Measurements from ENCODE around the gene OXTR.
A peak's percentile ranks its signal among the peaks of the same experiment; 100 is the strongest.

Gene OXTR

DNA sequence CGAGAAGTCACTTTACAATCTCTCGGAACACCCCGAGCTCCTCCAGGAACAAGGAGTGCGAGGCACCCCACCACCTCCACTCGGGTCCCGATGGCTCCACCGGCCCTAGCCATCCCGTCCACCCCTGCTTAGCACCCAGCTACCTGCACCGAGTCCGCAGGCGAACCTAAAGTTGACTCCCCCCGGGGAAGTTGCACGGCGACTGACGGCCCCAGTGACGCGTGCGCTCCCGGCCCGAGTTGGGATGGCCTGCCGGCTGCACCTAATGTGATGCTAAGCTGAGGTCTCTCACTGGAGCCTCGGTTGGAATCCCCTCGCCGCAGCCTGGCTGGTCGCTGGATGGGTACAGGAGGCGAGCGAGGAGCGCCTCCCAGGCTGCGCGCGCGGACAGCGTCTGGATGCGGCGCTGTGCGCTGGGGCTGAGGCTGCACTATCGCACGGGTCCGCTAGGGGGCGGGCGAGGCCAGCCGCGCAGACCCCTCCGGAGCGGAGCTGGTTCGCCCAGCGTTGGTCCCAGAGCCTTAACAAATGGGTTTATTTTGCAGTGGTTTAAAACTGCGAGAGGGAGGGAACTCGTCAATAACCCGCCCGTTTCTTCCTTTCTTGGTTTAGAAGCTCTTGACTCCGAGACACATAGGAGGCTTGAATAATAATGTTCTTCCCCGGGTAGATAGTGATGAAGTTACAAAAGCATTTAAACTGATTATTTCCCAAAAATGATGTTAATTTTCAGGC, at the start of gene OXTR:
Gene OXTR, minus strand, starts transcription at position 526 of the 735 bp plus-strand sequence. CDS start 1,426 bp downstream, outside the sequence.
- DNase-seq (ENCODE audit: low read depth in 3 of 3, low spot score in 1 of 3), result peak in 1 of 3 donors; percentile 46

DNA sequence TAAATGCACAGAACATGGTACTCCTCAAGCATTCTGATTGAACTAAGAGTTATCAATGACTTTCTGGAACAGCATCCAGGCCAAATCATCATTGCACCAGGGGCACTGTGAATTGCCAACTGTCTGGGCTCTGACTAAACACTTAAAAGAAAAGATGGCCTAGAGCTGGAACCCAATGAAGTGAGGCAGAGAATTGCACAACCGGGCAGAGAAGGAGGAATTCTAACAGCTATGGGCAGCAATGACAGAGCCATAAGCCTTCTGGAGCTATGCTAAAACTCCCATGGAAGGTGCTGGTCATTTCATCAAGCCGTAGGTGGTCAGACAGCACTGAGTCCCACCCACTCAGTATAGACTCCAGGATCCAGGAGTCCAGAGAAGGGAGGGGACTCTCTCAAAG, 48.1 kb upstream of the OXTR start:
- no peak for DNase-seq (ENCODE audit: low read depth in 3 of 3, low spot score in 1 of 3)

DNA sequence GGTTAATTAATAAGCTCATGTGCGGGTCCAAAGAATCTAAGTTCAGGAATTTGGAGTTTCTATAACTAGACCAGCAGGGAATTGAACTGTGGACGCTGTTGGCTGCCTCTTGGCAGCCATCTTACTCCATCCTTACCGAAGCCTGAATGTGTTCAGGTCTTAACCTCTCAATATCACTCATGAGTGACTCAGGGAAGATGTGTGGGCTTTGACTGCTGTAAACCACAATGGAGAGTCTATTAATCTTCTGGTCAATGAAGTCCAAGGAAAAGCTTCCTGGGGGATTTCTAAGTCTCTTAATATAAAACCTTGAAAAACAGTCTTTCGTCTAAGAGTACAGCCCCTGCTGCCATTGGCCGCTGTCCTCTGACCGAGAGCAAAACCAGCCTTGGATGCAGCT, 46.7 kb upstream of the OXTR start:
- no peak for DNase-seq (ENCODE audit: low read depth in 3 of 3, low spot score in 1 of 3)

DNA sequence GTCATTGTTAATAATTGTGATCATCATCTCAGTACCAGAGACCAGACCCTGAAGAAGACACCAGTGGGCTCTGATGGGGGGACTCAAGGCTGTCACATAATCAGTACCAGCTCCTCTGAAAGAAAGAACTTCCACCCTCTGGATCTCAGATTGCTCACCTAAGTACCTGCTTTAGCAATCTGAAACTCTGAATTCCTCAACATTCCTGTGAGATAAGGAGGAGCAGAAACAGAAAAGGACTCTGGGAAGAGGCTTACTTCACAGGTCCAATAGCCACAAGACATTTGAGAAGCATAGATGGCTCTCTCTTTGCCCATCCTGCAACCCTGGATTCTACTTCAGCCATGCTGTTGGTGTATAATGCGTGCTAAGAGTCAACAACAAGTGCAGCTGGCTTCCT, 44.0 kb upstream of the OXTR start:
- no peak for DNase-seq (ENCODE audit: low read depth in 3 of 3, low spot score in 1 of 3)

DNA sequence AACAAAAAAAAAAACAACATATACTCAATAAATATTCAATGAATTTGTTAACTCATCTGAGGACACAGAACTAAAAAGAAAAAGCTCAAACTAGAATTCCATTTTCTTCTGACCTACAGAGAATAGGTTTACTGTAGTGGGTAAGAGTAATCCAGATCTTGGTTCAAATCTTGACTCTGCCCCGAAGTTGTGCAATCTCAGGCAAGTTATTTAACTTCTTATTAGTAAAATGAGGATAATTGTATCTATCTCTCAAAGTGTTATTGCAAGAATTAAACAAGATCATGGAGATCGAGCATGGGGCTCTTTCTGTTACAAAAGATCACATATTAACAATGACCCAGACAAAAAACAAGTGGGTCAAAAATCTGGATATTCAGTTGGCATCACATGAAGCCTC, 41.1 kb upstream of the OXTR start:
- no peak for DNase-seq (ENCODE audit: low read depth in 3 of 3, low spot score in 1 of 3)

DNA sequence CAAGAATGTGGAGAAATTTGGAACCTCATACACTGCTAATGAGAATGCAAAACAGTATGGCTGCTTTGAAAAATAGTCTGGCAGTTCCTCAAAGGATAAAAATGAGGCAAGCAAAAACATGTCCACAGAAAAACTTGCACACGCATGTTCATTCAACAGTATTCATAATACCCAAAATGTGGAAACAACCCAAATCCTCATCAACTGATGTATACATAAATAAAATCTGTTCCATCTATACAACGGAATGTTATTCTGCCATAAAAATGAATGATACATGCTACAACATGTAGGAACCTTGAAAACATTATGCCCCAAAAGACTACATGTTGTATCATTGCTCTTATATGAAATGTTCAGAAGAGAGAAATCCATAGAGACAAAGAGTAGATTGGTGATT, 36.4 kb upstream of the OXTR start:
- no peak for DNase-seq (ENCODE audit: low read depth in 3 of 3, low spot score in 1 of 3)

DNA sequence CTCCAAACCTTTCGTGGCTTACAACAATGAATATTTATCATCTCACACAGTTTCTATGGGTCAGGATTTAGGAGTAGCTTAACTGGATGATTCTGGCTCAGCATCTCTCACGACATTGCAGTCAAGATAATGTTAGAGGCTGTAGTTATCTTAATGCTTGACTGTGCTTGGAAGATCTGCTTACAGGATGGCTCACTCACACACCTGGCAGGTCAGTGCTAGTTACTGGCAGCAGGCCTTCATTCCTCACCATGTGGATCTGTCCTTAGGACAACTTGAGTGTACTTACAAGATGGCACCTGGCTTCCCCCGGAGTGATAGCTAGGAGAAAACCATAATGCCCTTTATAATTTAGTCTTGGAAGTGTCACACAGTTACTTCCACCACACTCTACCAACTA, 32.8 kb upstream of the OXTR start:
- DNase-seq (ENCODE audit: low read depth in 3 of 3, low spot score in 1 of 3), result no peak

DNA sequence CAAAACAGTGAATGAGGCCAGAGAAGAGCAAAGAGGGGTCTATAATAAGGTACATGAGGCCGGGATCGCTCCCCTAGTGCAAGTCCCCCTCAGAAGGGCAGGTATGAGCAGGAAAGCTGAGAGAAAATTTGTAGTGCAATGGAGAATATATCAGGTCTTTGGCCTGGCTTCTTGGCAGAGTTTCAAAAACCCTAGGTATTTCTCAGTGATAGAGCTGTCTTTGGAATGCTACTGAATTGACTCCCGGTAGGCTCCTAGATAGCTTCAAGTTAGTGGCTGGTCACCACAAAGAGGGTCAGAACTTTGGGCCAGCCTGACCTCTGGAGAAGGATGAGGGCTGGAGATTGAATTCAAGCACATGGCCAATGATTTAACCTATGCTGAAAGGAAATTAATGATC, 30.6 kb upstream of the OXTR start:
- no peak for DNase-seq (ENCODE audit: low read depth in 3 of 3, low spot score in 1 of 3)

DNA sequence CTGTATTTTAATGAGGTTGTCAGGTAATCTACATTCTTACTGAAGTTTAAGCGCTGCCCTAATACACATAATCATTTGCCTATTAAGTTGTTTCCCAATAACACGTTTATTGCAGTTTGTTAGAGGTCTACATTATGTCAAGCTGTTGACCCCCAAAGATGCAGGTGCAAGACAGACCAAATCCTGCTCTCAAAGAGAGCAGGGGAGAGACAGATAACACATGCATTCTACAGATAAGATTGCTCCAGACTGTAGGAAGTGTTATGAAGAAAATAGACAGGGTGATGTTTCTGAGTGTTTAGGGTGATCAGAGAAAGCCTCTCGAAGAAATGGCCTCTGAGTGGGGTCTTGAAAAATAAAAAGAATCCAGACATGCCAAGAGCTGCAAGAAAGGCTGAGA, 24.8 kb upstream of the OXTR start:
- no peak for DNase-seq (ENCODE audit: low read depth in 3 of 3, low spot score in 1 of 3)

DNA sequence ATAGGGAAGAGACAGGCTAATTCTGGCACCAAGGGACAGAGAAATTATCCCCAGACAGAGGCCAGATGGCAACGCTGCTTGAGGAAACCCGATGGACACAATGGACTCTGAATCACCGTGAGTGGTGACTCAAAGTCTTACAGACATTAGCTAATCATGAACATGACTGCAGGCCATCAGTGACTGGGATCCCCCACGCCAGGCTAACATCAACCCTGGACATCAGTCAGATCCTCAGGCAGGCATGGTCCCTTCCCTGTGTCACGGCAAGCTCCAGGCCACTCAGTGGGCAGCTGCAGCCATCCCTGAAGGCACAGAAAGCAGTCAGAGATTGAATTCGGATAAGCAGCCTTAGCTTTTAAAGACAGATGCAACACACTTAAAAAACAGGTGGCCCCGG, 23.8 kb upstream of the OXTR start:
- no peak for DNase-seq (ENCODE audit: low read depth in 3 of 3, low spot score in 1 of 3)

DNA sequence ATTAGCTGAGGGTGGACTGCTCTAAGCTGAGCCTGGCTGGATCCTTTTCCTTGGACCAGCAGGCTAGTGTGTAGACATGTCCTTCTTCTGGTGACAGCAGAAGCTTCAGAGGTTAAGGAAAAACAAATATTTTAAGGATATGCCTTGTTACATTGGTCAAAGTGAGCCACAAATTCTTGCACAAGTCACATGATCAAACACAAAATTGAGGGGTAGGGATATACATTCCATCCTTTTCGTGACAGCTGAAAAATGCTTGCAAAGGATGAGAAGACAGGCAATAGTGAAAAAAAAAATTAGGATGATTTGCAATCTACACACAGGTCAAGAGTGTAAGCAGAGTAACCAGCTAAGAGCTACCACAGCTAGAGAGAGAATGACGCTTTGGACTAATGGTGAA, 21.1 kb upstream of the OXTR start:
- DNase-seq (ENCODE audit: low read depth in 3 of 3, low spot score in 1 of 3), result no peak

DNA sequence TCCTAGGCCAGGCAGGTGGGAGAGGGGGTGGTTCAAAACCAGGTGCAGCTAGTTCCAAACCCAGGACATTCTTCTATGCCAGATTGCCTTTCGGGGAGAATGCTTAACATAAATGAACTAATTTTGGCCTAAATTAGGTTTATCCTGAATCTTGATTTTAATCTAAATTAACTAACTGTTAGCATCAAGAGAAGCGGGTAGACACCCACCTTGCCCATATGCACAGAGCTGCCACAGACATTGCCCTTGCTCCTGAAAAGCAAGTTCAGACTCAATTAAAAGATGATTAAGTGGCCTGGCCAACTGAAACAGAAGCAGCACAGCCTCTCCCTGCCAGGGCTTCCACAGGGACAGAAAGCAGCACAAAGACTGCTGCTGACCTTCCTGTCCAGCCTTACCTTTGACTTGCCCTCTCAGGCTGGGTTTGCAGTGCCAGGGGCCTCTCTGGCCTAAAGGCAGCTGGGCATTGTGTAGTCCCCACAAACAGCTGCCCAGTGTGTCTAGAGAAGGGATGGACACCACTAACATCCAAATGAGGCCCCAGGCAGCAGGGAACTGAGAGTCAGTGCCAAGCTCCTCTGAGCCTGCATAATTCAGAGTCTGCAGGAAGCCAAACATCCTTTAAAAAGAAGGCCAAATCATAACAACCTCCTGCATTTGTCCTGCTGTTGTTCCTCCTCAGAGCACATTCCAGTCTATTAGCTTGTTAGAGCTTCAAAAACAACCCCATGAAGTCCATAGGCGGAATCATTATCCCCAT, 15.4 kb upstream of the OXTR start:
- DNase-seq (ENCODE audit: low read depth in 3 of 3, low spot score in 1 of 3), result no peak

DNA sequence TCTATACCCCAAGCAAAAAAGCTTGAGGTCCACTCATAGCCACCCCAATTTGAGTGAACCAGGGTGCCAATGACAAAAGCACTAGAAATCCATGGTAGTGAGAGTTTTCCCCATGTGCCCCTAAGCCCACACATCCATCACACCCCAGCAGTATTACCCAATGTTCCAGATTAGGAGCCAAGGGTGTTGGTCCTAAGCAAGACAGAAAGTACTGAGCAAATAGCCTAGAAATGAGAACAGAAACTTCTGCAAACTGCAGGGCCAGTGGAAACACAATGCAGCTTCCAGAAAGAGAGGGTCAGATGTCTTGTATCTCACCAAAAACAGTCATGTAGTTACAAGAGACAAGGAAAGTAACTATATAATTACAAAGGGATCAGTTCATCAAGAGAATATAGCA, 10.9 kb upstream of the OXTR start:
- no peak for DNase-seq (ENCODE audit: low read depth in 3 of 3, low spot score in 1 of 3)

DNA sequence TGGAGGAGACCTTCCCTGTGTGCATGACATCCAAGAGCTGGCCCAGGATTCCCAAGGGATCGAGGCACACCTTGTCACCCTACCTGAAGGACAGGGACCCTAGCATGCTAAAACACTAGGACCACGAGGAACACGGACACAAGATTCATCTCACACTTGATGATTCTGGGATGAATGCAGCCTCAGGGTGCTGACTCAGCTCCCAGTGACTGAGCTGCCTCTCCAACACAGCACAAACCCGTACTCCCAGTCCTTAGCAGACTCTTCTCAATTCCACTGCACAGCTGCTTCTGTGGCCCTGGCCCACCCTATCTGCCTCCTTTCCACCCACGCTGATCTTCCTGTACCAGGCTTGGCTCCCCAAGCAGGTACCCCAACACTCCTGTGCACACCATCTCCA, 9.1 kb upstream of the OXTR start:
- no peak for DNase-seq (ENCODE audit: low read depth in 3 of 3, low spot score in 1 of 3)

DNA sequence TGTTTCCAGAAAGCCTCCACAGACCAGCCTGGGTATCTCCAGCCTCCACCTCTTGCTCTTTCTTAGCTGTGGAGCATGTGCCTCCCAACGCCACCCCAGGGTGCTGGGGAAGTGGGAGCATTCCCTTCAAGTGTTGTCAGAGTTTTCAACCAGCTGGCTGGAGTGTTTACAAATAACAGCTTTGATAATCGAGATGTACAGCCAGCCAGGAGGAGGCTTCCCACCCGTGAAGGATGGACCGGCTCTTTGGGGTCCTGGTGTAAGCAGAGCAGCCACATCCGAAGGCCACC, 8.5 kb upstream of the OXTR start:
- no peak for DNase-seq (ENCODE audit: low read depth in 3 of 3, low spot score in 1 of 3)

DNA sequence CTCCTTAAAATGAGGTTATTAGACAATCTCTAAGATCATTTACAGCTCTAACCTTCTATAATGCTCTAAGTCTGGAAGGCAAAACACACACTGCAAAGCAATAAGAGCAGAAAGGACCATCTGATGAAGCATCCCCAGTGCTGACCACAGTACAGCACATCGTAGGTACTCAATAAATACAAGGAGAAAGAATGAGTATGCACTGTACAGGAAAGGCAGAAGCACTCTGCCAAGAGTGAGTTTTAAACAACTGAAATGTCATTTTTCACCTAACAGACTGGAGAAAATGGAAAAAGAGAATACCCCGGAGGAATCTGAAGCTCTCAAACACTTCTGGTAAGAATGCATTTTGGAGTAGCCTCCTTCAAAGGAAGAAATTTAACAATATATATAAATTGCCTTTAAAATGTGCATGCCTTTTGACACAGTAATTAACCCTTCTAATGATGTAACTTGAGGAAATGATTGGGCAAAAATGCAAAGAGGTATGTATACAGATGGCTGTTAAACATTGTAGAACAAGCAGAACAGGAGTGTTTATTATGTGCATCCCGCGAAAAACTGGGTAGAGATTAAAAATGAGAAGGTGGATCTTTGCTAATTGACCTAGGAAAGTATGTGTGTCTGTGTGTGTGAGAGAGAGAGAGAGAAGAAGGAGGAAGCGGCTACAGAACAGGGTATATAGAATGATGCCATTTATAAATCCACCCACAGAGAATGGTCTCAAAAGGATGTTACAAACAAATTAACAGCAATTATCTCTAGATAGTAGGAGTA, 8.0 kb upstream of the OXTR start:
- DNase-seq (ENCODE audit: low read depth in 3 of 3, low spot score in 1 of 3), result no peak

DNA sequence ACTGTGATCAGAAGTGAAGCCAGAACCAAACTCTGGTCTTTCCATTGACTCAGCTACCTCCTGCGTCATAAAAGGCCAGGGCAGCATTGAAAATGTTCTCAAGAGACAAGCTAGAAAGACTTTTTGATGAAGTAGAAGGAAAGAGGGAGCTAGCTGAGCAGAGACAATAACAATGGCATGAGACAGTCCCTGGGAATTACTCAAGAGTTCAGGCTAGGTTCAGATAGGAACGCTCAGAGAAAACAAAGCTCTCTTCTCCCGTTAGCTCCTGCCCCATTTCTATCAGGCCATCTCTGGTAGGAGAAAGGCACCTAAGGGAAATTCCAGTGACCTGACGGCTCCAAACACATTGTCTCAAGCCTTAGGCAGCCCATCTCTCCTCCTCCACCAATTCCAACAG, 7.0 kb upstream of the OXTR start:
- no peak for DNase-seq (ENCODE audit: low read depth in 3 of 3, low spot score in 1 of 3)

DNA sequence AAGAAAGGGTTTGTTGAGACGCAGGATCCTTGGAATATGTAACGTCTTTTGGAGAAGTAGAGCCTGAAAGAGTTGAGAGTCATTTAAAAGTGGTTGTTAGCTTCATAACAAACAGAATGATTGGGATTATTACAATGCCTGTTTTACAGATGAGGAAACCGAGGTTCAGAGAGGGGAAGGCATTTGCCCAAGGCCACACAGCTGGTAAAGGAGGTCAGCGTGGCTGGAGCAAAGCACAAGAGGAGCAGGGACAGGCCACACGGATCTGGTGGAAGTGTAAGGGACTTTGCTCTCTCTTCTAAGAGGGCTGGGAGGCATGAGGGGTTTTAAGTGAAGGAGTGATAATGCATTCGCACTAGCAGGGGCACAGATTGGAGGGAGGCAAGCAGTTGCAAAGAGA, 6.2 kb upstream of the OXTR start:
- no peak for DNase-seq (ENCODE audit: low read depth in 3 of 3, low spot score in 1 of 3)

DNA sequence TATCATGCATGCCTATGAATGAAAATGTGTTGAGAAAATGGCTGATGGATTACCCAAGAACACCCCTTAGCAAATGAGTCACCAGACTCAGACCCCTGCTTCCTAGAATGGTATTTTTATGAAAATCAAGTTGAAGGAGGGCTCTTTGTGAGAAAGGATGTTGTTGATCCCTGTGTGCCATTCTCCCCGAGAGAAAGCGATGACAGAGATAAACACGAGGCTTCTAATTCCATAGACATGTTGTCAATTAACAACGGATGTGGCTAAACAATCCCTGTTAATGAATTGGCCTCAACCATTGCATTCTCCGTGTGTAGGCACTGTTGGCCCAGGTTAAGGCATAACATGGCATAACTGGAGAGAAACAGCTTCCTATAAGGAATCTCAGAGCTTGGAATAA, 5.8 kb upstream of the OXTR start:
- DNase-seq (ENCODE audit: low read depth in 3 of 3, low spot score in 1 of 3), result no peak

DNA sequence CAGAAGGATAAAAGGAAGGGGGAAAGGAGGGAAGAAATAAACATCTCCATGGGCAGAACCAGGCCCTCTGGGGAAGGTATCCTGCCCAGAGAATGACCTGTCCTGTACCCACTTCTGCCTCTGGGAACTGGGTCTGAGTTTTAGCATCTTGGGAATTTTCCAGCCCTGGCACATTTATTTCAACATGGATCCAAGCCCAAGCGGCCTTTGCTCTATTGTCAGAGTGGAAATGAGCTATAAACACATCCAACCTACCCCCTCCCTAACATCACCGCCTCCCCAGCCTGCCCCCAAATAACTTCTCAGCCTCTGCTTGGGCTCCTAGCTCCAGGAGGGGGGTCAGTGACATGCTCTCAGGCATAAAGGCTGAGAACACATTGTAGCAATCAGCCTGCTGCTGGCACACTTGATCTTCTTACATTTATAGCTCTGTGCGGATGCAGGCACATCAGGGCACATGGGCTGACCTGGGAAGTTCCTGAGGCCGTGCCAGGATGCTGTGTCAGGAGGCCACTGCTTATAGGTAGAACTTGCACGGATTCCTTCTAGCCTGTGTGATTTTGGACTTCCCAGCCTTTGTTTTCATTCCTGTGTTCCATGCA, 4.6 kb upstream of the OXTR start:
- DNase-seq (ENCODE audit: low read depth in 3 of 3, low spot score in 1 of 3), result no peak

DNA sequence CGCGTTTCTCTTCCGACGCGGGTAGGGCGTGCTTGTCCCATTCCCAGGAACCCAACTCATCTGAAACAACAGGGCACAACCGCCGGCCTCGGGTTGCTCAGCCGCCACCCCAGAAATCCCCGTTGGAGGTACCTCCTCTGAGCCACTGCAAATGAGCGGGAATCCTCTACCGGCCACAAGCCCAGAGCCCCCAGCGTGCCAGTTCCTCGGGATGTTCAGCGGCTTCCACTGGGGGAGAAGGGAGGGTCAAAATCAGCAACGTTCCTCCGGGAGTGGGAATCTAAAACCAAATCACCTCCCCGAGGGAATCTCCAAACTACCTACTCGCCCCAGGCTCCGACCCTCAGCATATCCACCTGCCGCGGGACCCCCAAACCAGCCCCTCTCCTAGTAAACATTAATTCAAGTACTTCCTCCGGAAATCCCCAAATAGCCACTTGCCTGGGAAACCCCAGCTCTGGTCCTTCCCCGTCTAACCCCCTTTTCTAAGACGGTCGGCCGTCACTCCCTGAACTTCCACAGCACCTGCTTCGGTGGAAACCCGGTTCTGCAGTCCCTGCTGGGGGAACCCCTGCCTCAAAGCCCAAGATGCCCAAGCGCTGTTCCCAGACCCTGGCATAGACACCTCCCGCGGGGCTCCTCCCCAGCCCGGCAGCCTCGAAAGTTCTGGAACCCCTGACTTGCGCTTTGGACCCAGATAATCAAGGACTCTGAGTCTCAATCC, 887 bp downstream of the OXTR start:
- no peak for DNase-seq (ENCODE audit: low read depth in 3 of 3, low spot score in 1 of 3)

Measured in stimulated activated CD4-positive, alpha-beta T cell treated with anti-CD3 and anti-CD28 coated beads, TNF-alpha, amount 100 ng/mL, for 1 hour (primary cell).